Adrenal gland (tissue), 5 donors: Measurements from ENCODE around the gene ZC3H8.

Experiments used
- CTCF ChIP-seq, 6 experiments: fragments of 450-650 bp in 4 of 6; fragments of 200-600 bp in 2 of 6; sonication (generic) in 1 of 6; IDR thresholded peaks; 1 replicate in 5 of 6; 2 replicates in 1 of 6; pipeline versions ENCODE4 v1.5.1 to v1.8.0; 2016 to 2021; ENCODE audit warnings: antibody characterized with exemption in 6 of 6, mild to moderate bottlenecking in 2 of 6, moderate library complexity in 1 of 6
- POLR2A ChIP-seq, 2 donors: fragments of 450-650 bp; IDR thresholded peaks; one replicate each; pipeline ENCODE4 v1.6.1; 2017; ENCODE audit warnings: antibody characterized with exemption in 2 of 2, mild to moderate bottlenecking in 2 of 2, moderate library complexity in 1 of 2
- donor health status: DM: no; HTN: no; CAD: no.

- no peak for TF ChIP-seq CTCF (IDR thresholded peaks at IDR 0.05)
- TF ChIP-seq POLR2A (IDR thresholded peaks at IDR 0.05) = no peak
These were observed 50.4 kb downstream of the ZC3H8 start for GRCh38 chr2:112204411-112204810.
